IPS DF 4.7 (cell line): ENCODE results near the gene PRPF4.

Source experiments
- DNase-seq: peaks from one replicate; pipeline ENCODE4 v3.0.0-alpha.2; 2013; ENCODE audit warnings: low spot score; ENCODE audit errors: extremely low read depth

The PRPF4 gene

GRCh38 chr9:113310538-113310937 is 35.1 kb downstream of the PRPF4 start:
- DNase-seq: no peak

GRCh38 chr9:113311961-113312360 is 36.5 kb downstream of the PRPF4 start:
- DNase-seq: no peak

- no peak for DNase-seq
Observed at GRCh38 chr9:113313261-113313660, 37.8 kb downstream of the PRPF4 start.

GRCh38 chr9:113315231-113315630 is 39.8 kb downstream of the PRPF4 start:
- DNase-seq: no peak

GRCh38 chr9:113316030-113316429 is 40.6 kb downstream of the PRPF4 start:
- DNase-seq: no peak

- no peak for DNase-seq
Observed at GRCh38 chr9:113317777-113318176, 42.3 kb downstream of the PRPF4 start.

GRCh38 chr9:113319054-113319453 is 43.6 kb downstream of the PRPF4 start:
- DNase-seq: no peak

GRCh38 chr9:113320051-113320450 is 44.6 kb downstream of the PRPF4 start:
- no peak for DNase-seq

- no peak for DNase-seq
Observed at GRCh38 chr9:113322671-113323070, 47.2 kb downstream of the PRPF4 start.

- no peak for DNase-seq
Observed at GRCh38 chr9:113326230-113326629, 50.8 kb downstream of the PRPF4 start.

GRCh38 chr9:113328045-113328782 is 52.8 kb downstream of the PRPF4 start:
- DNase-seq: no peak

- no peak for DNase-seq
Observed at GRCh38 chr9:113331780-113332179, 56.3 kb downstream of the PRPF4 start.

GRCh38 chr9:113337714-113338113 is 62.3 kb downstream of the PRPF4 start:
- DNase-seq: no peak

- DNase-seq: peak; percentile 62
Observed at GRCh38 chr9:113340011-113340699, 64.7 kb downstream of the PRPF4 start, which contains the start of gene WDR31. Gene WDR31 (minus strand): TSS chr9:113340275. CDS start chr9:113332022, 8,253 bp downstream.

GRCh38 chr9:113341712-113342410 is 66.4 kb downstream of the PRPF4 start:
- no peak for DNase-seq
